Measurements from ENCODE around the gene LRCOL1. TPM values are rescaled to one million over a fixed set of nuclear protein-coding genes. Genes with fewer than 3 reads are reported as not detected.

The LRCOL1 gene
- total RNA-seq, 2 experiments from 2014 or later = not detected

- Mint-ChIP-seq H3K4me1 (ENCODE audit: low read depth) (no peaks in the 10 kb centered on the region), H3K36me3 (ENCODE audit: low read depth) (peaks cover 93% of the 10 kb centered on the region), H3K9me3 (no peaks in the 10 kb centered on the region), H3K27ac (no peak overlapping the region), H3K4me3 (no peak overlapping the region), H3K27me3 (no peaks in the 10 kb centered on the region)
- Histone ChIP-seq H3K27ac (ENCODE audit: low read depth in 1 of 2, low read length in 2 of 2) (no peak overlapping the region), H3K27me3 (ENCODE audit: control insufficient read depth in 1 of 2, insufficient read depth in 2 of 2, low read length in 2 of 2) (no peaks in the 10 kb centered on the region), H3K36me3 (ENCODE audit: insufficient read depth, low read length) (peaks cover 84% of the 10 kb centered on the region), H3K4me3 (ENCODE audit: low read length) (no peak overlapping the region), H3K4me1 (ENCODE audit: insufficient read depth, low read length) (no peaks in the 10 kb centered on the region), H3K9me3 (ENCODE audit: control insufficient read depth in 1 of 2, insufficient read depth in 1 of 2, low read length in 2 of 2) (no peaks in the 10 kb centered on the region)
- CTCF ChIA-PET = no interaction called here
- intact Hi-C loops (cut with DNase I, micrococcal nuclease) = no loop called here
- POLR2A ChIA-PET = no interaction called here
- no peak for ATAC-seq (ENCODE audit: poor library complexity)
- TF ChIP-seq CTCF (IDR thresholded peaks at IDR 0.05) = no peak
- DNase-seq = no peak
These were observed 24.1 kb upstream of the LRCOL1 start for GRCh38 chr12:132634411-132634990.

DNA sequence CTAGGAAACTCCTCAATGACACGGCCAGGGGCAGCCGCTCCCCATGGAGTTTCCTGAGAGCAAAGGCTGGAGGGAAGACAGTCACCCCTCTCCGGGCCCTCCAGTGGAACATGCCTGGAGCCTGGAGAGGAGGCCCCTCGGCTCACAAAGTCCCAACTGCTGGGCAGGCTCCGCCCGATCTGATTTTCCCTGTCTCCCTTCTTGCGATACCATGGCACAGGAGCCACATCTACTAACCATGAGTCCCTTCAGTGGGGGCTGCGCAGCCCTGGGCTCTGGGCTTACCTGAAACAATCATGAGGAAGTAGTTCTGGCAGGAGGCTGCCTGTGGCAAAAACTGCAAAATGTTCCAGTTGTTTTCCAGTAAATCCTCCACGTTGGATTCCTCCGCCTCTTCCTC, 23.5 kb upstream of the LRCOL1 start:
- DNase-seq (no peak), ATAC-seq (ENCODE audit: poor library complexity) (no peak)
- no peaks in the 10 kb centered on the region for H3K27me3 ChIP-seq (ENCODE audit: control insufficient read depth in 1 of 2, insufficient read depth in 2 of 2, low read length in 2 of 2)
- peaks cover 82% of the 10 kb centered on the region for H3K36me3 ChIP-seq (ENCODE audit: insufficient read depth, low read length)
- intact Hi-C loops (cut with DNase I, micrococcal nuclease) = no loop called here
- Mint-ChIP-seq H3K36me3 (ENCODE audit: low read depth) (peaks cover 91% of the 10 kb centered on the region), H3K9me3 (no peaks in the 10 kb centered on the region), H3K27me3 (no peaks in the 10 kb centered on the region), H3K27ac (no peak overlapping the region), H3K4me1 (ENCODE audit: low read depth) (no peaks in the 10 kb centered on the region), H3K4me3 (no peak overlapping the region)
- H3K4me3 ChIP-seq (ENCODE audit: low read length) = no peak overlapping the region
- H3K27ac ChIP-seq (ENCODE audit: low read depth in 1 of 2, low read length in 2 of 2) = no peak overlapping the region
- ChIA-PET POLR2A (no interaction called here), CTCF (no interaction called here)
- no peaks in the 10 kb centered on the region for H3K4me1 ChIP-seq (ENCODE audit: insufficient read depth, low read length)
- H3K9me3 ChIP-seq (ENCODE audit: control insufficient read depth in 1 of 2, insufficient read depth in 1 of 2, low read length in 2 of 2) = no peaks in the 10 kb centered on the region
- TF ChIP-seq CTCF (IDR thresholded peaks at IDR 0.05) = no peak

DNA sequence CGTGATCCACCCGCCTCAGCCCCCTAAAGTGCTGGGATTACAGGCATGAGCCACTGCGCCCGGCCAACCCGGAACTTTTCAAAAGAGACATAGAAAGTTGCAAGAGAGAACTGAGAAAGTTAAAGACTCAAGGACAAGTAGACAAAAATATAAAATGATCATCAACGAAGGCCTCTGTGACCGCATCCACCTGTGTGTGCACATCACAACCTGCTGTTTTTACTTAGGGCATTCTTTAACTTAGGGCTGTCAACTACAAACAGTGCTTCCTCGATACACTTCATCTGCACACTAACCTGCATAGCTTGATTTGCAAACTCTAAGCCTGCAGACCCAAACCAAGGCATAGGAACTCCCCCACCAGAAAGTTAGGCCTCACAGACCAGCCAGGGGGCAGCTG, 23.0 kb upstream of the LRCOL1 start:
- intact Hi-C loops (cut with DNase I, micrococcal nuclease) = no loop called here
- H3K27me3 ChIP-seq (ENCODE audit: control insufficient read depth in 1 of 2, insufficient read depth in 2 of 2, low read length in 2 of 2) = no peaks in the 10 kb centered on the region
- peaks cover 79% of the 10 kb centered on the region for H3K36me3 ChIP-seq (ENCODE audit: insufficient read depth, low read length)
- DNase-seq (no peak), ATAC-seq (ENCODE audit: poor library complexity) (no peak)
- no peak overlapping the region for H3K27ac ChIP-seq (ENCODE audit: low read depth in 1 of 2, low read length in 2 of 2)
- H3K4me1 ChIP-seq (ENCODE audit: insufficient read depth, low read length) = no peaks in the 10 kb centered on the region
- ChIA-PET CTCF (interaction anchor here (0.9 kb wide), 1 partner anchor 19 kb away, joined by 3 read pairs; no protein-coding TSS in a partner anchor), POLR2A (no interaction called here)
- Mint-ChIP-seq H3K27ac (no peak overlapping the region), H3K4me1 (ENCODE audit: low read depth) (no peaks in the 10 kb centered on the region), H3K27me3 (no peaks in the 10 kb centered on the region), H3K36me3 (ENCODE audit: low read depth) (peaks cover 88% of the 10 kb centered on the region), H3K4me3 (no peak overlapping the region), H3K9me3 (no peaks in the 10 kb centered on the region)
- no peaks in the 10 kb centered on the region for H3K9me3 ChIP-seq (ENCODE audit: control insufficient read depth in 1 of 2, insufficient read depth in 1 of 2, low read length in 2 of 2)
- no peak overlapping the region for H3K4me3 ChIP-seq (ENCODE audit: low read length)
- no peak for TF ChIP-seq CTCF (IDR thresholded peaks at IDR 0.05)
